IMR-90 (cell line): ENCODE results near the gene SLC4A8. TPM values are rescaled to one million over a fixed set of nuclear protein-coding genes. Genes with fewer than 3 reads are reported as not detected.

Source experiments
- ATAC-seq: fragments of 200-7000 bp; cut with Tn5 transposase; 2 replicates; pipeline ENCODE4 v1.9.1; 2020; ENCODE audit warnings: low read depth, mild to moderate bottlenecking, moderate library complexity
- BruUV-seq: library from RNA; stranded (reverse); fragments of 400-500 nt; replicated peaks from 2 replicates; lab custom pipeline; 2021; lab: Mats Ljungman, UMichigan
- CTCF ChIA-PET: fragments of 300-600 bp; formaldehyde crosslinking; extraction: SDS; loops from one replicate; lab custom pipeline; 2021; ENCODE audit warnings: antibody characterized with exemption; lab: Yijun Ruan, JAX
- POLR2A ChIA-PET: fragments of 300-600 bp; sonication (Branson Sonifier 250); formaldehyde crosslinking; loops from one replicate; lab custom pipeline; 2022; ENCODE audit warnings: antibody characterized with exemption; ENCODE audit not compliant: unreplicated experiment; lab: Charles Lee
- DNase-seq: peaks from one replicate; pipeline ENCODE4 v3.0.0; 2013
- H2AFZ ChIP-seq: replicated peaks from 2 replicates; pipeline ENCODE3; 2013; ENCODE audit warnings: low read length, mild to moderate bottlenecking; ENCODE audit not compliant: poor library complexity
- H2AK5ac ChIP-seq: 2 replicates; pipeline ENCODE4 v1.6.1; 2013; ENCODE audit warnings: low read depth, low read length, inconsistent platforms
- H2AK9ac ChIP-seq: replicated peaks from 2 replicates; pipeline ENCODE3; 2013; ENCODE audit warnings: mild to moderate bottlenecking, low read depth, low read length, moderate library complexity; ENCODE audit not compliant: poor library complexity
- H2BK120ac ChIP-seq: 2 replicates; pipeline ENCODE4 v1.6.1; 2013; ENCODE audit warnings: low read depth, low read length, inconsistent platforms
- H2BK15ac ChIP-seq: 3 replicates; pipeline ENCODE4 v1.6.1; 2013; ENCODE audit warnings: low read depth, low read length, inconsistent platforms
- H2BK20ac ChIP-seq: 2 replicates; pipeline ENCODE4 v1.6.1; 2013; ENCODE audit warnings: low read depth, mild to moderate bottlenecking, inconsistent platforms, low read length, moderate library complexity
- H2BK5ac ChIP-seq: 2 replicates; pipeline ENCODE4 v1.6.1; 2013; ENCODE audit warnings: mild to moderate bottlenecking, low read depth, low read length, inconsistent platforms; ENCODE audit not compliant: poor library complexity, severe bottlenecking
- H3K14ac ChIP-seq: replicated peaks from 2 replicates; pipeline ENCODE4 v1.6.1; 2013; ENCODE audit warnings: low read depth, low read length, inconsistent platforms
- H3K18ac ChIP-seq: 2 replicates; pipeline ENCODE4 v1.6.1; 2013; ENCODE audit warnings: low read depth, low read length, control low read depth
- H3K23ac ChIP-seq: 2 replicates; pipeline ENCODE4 v1.6.1; 2013; ENCODE audit warnings: low read depth, low read length, inconsistent platforms
- H3K27ac ChIP-seq: 2 replicates; pipeline ENCODE4 v1.5.1; 2013; ENCODE audit warnings: mild to moderate bottlenecking, control low read depth, low read length; ENCODE audit not compliant: insufficient read depth
- H3K27me3 ChIP-seq: 2 replicates; pipeline ENCODE4 v1.6.1; 2013; ENCODE audit warnings: low read length; ENCODE audit not compliant: control insufficient read depth, insufficient read depth
- H3K36me3 ChIP-seq: 2 replicates; pipeline ENCODE4 v1.6.1; 2013; ENCODE audit warnings: low read length, mixed read lengths; ENCODE audit not compliant: control insufficient read depth, insufficient read depth
- H3K4ac ChIP-seq: 2 replicates; pipeline ENCODE4 v1.6.1; 2013; ENCODE audit warnings: low read depth, low read length, inconsistent platforms
- H3K4me1 ChIP-seq: 2 replicates; pipeline ENCODE4 v1.6.1; 2013; ENCODE audit warnings: low read length, mixed read lengths; ENCODE audit not compliant: control insufficient read depth, insufficient read depth
- H3K4me2 ChIP-seq: 2 replicates; pipeline ENCODE4 v1.6.1; 2013; ENCODE audit warnings: low read depth, mild to moderate bottlenecking, control low read depth, low read length, moderate library complexity
- H3K4me3 ChIP-seq: 2 replicates; pipeline ENCODE4 v1.5.1; 2013; ENCODE audit warnings: low read depth, mild to moderate bottlenecking, control low read depth, low read length, moderate library complexity; ENCODE audit not compliant: insufficient read depth
- H3K56ac ChIP-seq: 2 replicates; pipeline ENCODE4 v1.6.1; 2013; ENCODE audit warnings: low read length, inconsistent platforms; ENCODE audit not compliant: insufficient read depth; ENCODE audit errors: extremely low read depth
- H3K79me1 ChIP-seq, 2 experiments: 2 replicates each; pipeline ENCODE4 v1.6.1; 2013; ENCODE audit warnings: low read length in 2 of 2, inconsistent platforms in 1 of 2, low read depth in 1 of 2
- H3K9ac ChIP-seq: 2 replicates; pipeline ENCODE4 v1.6.1; 2013; ENCODE audit warnings: low read depth, low read length, control low read depth
- H3K9me1 ChIP-seq: 2 replicates; pipeline ENCODE4 v1.6.1; 2013; ENCODE audit warnings: low read length, inconsistent platforms; ENCODE audit not compliant: insufficient read depth
- H3K9me3 ChIP-seq: 2 replicates; pipeline ENCODE4 v1.6.1; 2013; ENCODE audit warnings: low read length; ENCODE audit not compliant: control insufficient read depth, insufficient read depth
- H4K20me1 ChIP-seq: 2 replicates; pipeline ENCODE4 v1.6.1; 2013; ENCODE audit warnings: low read length, inconsistent platforms; ENCODE audit not compliant: insufficient read depth
- H4K5ac ChIP-seq: 2 replicates; pipeline ENCODE4 v1.6.1; 2013; ENCODE audit warnings: mild to moderate bottlenecking, low read depth, low read length, control low read depth
- H4K8ac ChIP-seq, 2 experiments: 2 replicates each; pipeline ENCODE4 v1.6.1; 2013; ENCODE audit warnings: low read depth in 2 of 2, low read length in 2 of 2, control low read depth in 1 of 2, inconsistent platforms in 1 of 2
- H4K91ac ChIP-seq: 2 replicates; pipeline ENCODE4 v1.6.1; 2013; ENCODE audit warnings: low read depth, low read length, inconsistent platforms; ENCODE audit not compliant: insufficient read depth
- NFE2L2 ChIP-seq: fragments of 150-350 bp; IDR thresholded peaks from 2 replicates; pipeline ENCODE4 v1.6.1; 2016; ENCODE audit warnings: low read depth, mild to moderate bottlenecking, low read length
- POLR2A ChIP-seq: IDR thresholded peaks from 2 replicates; pipeline ENCODE4 v1.6.1; 2012; ENCODE audit warnings: mild to moderate bottlenecking, low read depth, low read length
- RCOR1 ChIP-seq: IDR thresholded peaks from 2 replicates; pipeline ENCODE4 v1.6.1; 2012; ENCODE audit warnings: mild to moderate bottlenecking, low read length, improper control_type of control experiment; ENCODE audit not compliant: insufficient replicate concordance
- WGBS, 2 experiments: methylation state at CpG; one replicate each; pipeline versions ENCODE4 v1.1.5 to v1.1.7; 2013; ENCODE audit warnings: missing lambda C conversion rate in 2 of 2; ENCODE audit not compliant: insufficient read length in 1 of 2; ENCODE audit errors: extremely low coverage in 2 of 2; 5-methylcytosine and 5-hydroxymethylcytosine counted together
- dilution Hi-C: fragments of 300-500 bp; cut with HindIII; formaldehyde crosslinking; loops from one replicate; pipeline ENCODE4 v1.14.3; 2018; ENCODE audit warnings: low sequenced_read_pairs; ENCODE audit not compliant: unreplicated experiment
- in situ Hi-C: fragments of 300-500 bp; cut with MboI; formaldehyde crosslinking; loops from 3 replicates; pipeline ENCODE4 v1.14.3; 2019; ENCODE audit warnings: low sequenced_read_pairs, inconsistent platforms, mixed read lengths
- intact Hi-C: fragments of 100-400 bp; cut with micrococcal nuclease; formaldehyde crosslinking; loops from 2 replicates; pipeline ENCODE4 v1.10.0; 2022
- polyA plus RNA-seq, 3 experiments: library from polyadenylated mRNA; depleted of rRNA; stranded (reverse); fragments of >200 nt; gene quantifications; 2 replicates each; pipeline ENCODE4 v1.2.3, GENCODE V29; 2012; ENCODE audit warnings: low replicate concordance in 1 of 3
- total RNA-seq: library from RNA; depleted of rRNA; stranded (reverse); fragments of >200 nt; gene quantifications from 2 replicates; pipeline ENCODE4 v1.2.3, GENCODE V29; 2012

Gene SLC4A8
- total and polyA plus RNA-seq, 2 of the 4 experiments (the other 2 are of a cell fraction): 3.1 to 5.2 TPM

- H3K36me3 ChIP-seq: no peaks in the 10 kb centered on the region
- H3K56ac ChIP-seq: no peak overlapping the region
- H4K5ac ChIP-seq: no peak overlapping the region
- no peak overlapping the region for H3K14ac ChIP-seq
- dilution Hi-C loops: no loop called here
- H3K4me2 ChIP-seq: no peak overlapping the region
- BruUV-seq: no TSS peak
- intact Hi-C loops: loop anchor here (1.0 kb wide), 1 partner anchor 34 kb away; no protein-coding TSS in a partner anchor
- no peak overlapping the region for H3K18ac ChIP-seq
- CTCF ChIA-PET: no interaction called here
- POLR2A ChIA-PET: no interaction called here
- ATAC-seq (no peak), DNase-seq (no peak)
- peaks cover 2% of the 10 kb centered on the region; the same call in 1 of the 2 replicates for H3K27me3 ChIP-seq
- no peaks in the 10 kb centered on the region for H3K79me1 ChIP-seq
- in situ Hi-C loops: no loop called here
- H2AFZ ChIP-seq: no peak overlapping the region
- H3K4me3 ChIP-seq: no peak overlapping the region
- no peak overlapping the region for H2BK5ac ChIP-seq
- no peak overlapping the region for H2BK120ac ChIP-seq
- no peaks in the 10 kb centered on the region for H3K4me1 ChIP-seq
- H4K91ac ChIP-seq: no peak overlapping the region
- WGBS, 2 experiments: 70% methylated on average over 2 of the region's 2 CpGs; no CpG with 5 or more reads in 1 of the 2 experiments
- H4K8ac ChIP-seq: no peak overlapping the region
- H3K9me1 ChIP-seq: peaks cover 3% of the 10 kb centered on the region; the same call in 1 of the 2 replicates
- H2AK5ac ChIP-seq: no peak overlapping the region
- no peaks in the 10 kb centered on the region for H4K20me1 ChIP-seq
- no peak overlapping the region for H2AK9ac ChIP-seq
- H3K4ac ChIP-seq: no peak overlapping the region
- H3K9me3 ChIP-seq: no peaks in the 10 kb centered on the region
- H2BK15ac ChIP-seq: no peak overlapping the region
- TF ChIP-seq POLR2A (no peak), NFE2L2 (no peak), RCOR1 (no peak)
- no peak overlapping the region for H3K27ac ChIP-seq
- no peak overlapping the region for H3K23ac ChIP-seq
- no peak overlapping the region for H2BK20ac ChIP-seq
- H3K9ac ChIP-seq: no peak overlapping the region
Observed at GRCh38 chr12:51519755-51520154, 95.1 kb downstream of the SLC4A8 start.
